MCF 10A (cell line): ENCODE results near the gene MMADHC. TPM values are rescaled to one million over a fixed set of nuclear protein-coding genes. Genes with fewer than 3 reads are reported as not detected.

ENCODE experiments used
- BruUV-seq: library from RNA; stranded (reverse); fragments of 400-500 nt; replicated peaks from 2 replicates; lab custom pipeline; 2021; lab: Mats Ljungman, UMichigan
- CTCF ChIA-PET: fragments of 300-600 bp; sonication (Branson Sonifier 250); formaldehyde crosslinking; extraction: SDS; loops from one replicate; lab custom pipeline; 2021; ENCODE audit warnings: antibody characterized with exemption, inconsistent platforms; lab: Yijun Ruan, JAX
- POLR2A ChIA-PET: fragments of 300-600, 350-650 bp; sonication (Branson Sonifier 250); formaldehyde crosslinking; extraction: SDS; loops from one replicate; lab custom pipeline; 2020; ENCODE audit warnings: antibody characterized with exemption, inconsistent platforms; lab: Yijun Ruan, JAX
- DNase-seq: peaks from one replicate; pipeline ENCODE4 v3.0.0-alpha.2; 2018; ENCODE audit not compliant: unreplicated experiment
- H3K27ac Mint-ChIP-seq: one replicate; pipeline ENCODE4 v1.8.0; 2022; ENCODE audit warnings: mild to moderate bottlenecking, low read depth, mixed read lengths; ENCODE audit not compliant: unreplicated experiment
- H3K27me3 Mint-ChIP-seq: one replicate; pipeline ENCODE4 v1.8.0; 2022; ENCODE audit warnings: mixed read lengths; ENCODE audit not compliant: insufficient read depth, unreplicated experiment
- H3K36me3 Mint-ChIP-seq: one replicate; pipeline ENCODE4 v1.8.0; 2022; ENCODE audit warnings: mild to moderate bottlenecking, moderate library complexity, mixed read lengths; ENCODE audit not compliant: insufficient read depth, unreplicated experiment
- H3K4me1 Mint-ChIP-seq: one replicate; pipeline ENCODE4 v1.8.0; 2022; ENCODE audit warnings: mixed read lengths; ENCODE audit not compliant: insufficient read depth, unreplicated experiment
- H3K4me3 Mint-ChIP-seq: one replicate; pipeline ENCODE4 v1.8.0; 2022; ENCODE audit warnings: mild to moderate bottlenecking, moderate library complexity, mixed read lengths; ENCODE audit not compliant: unreplicated experiment
- H3K9me3 Mint-ChIP-seq: one replicate; pipeline ENCODE4 v1.8.0; 2022; ENCODE audit warnings: mixed read lengths; ENCODE audit not compliant: unreplicated experiment
- CTCF ChIP-seq: fragments of 200-600 bp; IDR thresholded peaks from one replicate; pipeline ENCODE4 v1.8.0; 2022; ENCODE audit warnings: antibody characterized with exemption, mild to moderate bottlenecking; ENCODE audit not compliant: unreplicated experiment
- intact Hi-C: fragments of 100-400 bp; cut with micrococcal nuclease; formaldehyde crosslinking; loops from 2 replicates; pipeline ENCODE4 v1.14.1; 2022
- total RNA-seq: library from RNA; stranded (reverse); gene quantifications from 2 replicates; pipeline ENCODE4 v1.2.3, GENCODE V29; 2022

Gene MMADHC
- total RNA-seq, 1 experiment from 2014 or later: 156 TPM

DNA sequence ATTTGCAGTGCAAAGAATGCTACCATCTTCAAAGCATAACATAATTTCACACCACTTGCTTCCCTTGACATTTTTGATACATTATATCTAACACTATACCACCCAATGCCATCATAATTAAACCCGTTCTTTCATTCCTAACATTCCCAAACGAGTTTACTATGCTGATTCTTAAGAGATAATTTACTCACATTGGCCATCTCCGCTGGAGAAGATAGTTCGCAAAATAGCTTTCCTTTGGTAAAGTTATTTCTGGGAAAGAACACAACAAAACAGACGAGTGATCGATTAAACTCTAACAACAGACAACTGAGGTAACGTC is 716 bp downstream of the MMADHC start:
- H3K4me3 Mint-ChIP-seq: peak overlapping the region; percentile 93

DNA sequence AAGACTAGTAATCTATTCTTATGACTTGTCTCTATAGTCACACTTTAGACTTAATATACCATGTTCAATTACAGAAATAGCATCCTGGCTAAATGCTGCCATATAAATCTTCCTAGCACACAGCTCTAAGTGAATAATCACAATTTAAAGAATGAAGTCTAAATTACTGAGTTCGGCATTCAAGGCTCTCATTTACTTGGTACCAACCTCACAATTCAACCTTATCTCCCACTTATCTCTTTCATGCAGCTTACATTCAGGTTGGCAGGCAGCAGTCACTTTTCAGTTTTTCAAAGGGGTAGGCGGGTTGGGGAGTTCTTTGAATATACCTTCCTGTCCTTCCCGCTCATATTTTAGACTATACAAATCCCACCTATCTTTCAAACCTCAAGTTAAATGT is 1.5 kb downstream of the MMADHC start:
- no peaks in the 10 kb centered on the region for H3K9me3 Mint-ChIP-seq
- H3K36me3 Mint-ChIP-seq: peaks cover 47% of the 10 kb centered on the region
- H3K27ac Mint-ChIP-seq: peak overlapping the region; percentile 99
- BruUV-seq: no TSS peak
- H3K4me1 Mint-ChIP-seq: peaks cover 21% of the 10 kb centered on the region
- intact Hi-C loops: loop anchor here (10.0 kb wide), 1 partner anchor 941 kb away; the partner anchor contains the start of gene EPC2
- no peaks in the 10 kb centered on the region for H3K27me3 Mint-ChIP-seq
- TF ChIP-seq CTCF: no peak
- ChIA-PET CTCF (interaction anchor here (0.6 to 2.1 kb wide), 4 partner anchors 11 to 1529 kb away, joined by 3 to 8 read pairs (median 5); no protein-coding TSS in a partner anchor), POLR2A (interaction anchor here (0.7 to 3.1 kb wide), 7 partner anchors 10 to 1654 kb away, joined by 3 to 41 read pairs (median 6); no protein-coding TSS in a partner anchor)
- H3K4me3 Mint-ChIP-seq: peak overlapping the region; percentile 93
- DNase-seq: no peak

More for the DNA sequence above, 716 bp downstream of the MMADHC start:
- Mint-ChIP-seq H3K9me3 (no peaks in the 10 kb centered on the region), H3K27me3 (no peaks in the 10 kb centered on the region), H3K4me1 (peaks cover 21% of the 10 kb centered on the region), H3K36me3 (peaks cover 44% of the 10 kb centered on the region), H3K27ac (peak overlapping the region; percentile 99)
- POLR2A ChIA-PET: interaction anchor here (0.5 to 3.1 kb wide), 18 partner anchors 9 to 1823 kb away, joined by 3 to 41 read pairs (median 4); partner anchors contain the start of genes MBD5, ORC4 and RIF1
- BruUV-seq: no TSS peak
- CTCF ChIA-PET: interaction anchor here (0.6 to 2.1 kb wide), 5 partner anchors 10 to 1652 kb away, joined by 3 to 8 read pairs (median 3); no protein-coding TSS in a partner anchor
- intact Hi-C loops: loop anchor here (10.0 kb wide), 1 partner anchor 942 kb away; the partner anchor contains the start of gene EPC2
- no peak for DNase-seq
- TF ChIP-seq CTCF: no peak

DNA sequence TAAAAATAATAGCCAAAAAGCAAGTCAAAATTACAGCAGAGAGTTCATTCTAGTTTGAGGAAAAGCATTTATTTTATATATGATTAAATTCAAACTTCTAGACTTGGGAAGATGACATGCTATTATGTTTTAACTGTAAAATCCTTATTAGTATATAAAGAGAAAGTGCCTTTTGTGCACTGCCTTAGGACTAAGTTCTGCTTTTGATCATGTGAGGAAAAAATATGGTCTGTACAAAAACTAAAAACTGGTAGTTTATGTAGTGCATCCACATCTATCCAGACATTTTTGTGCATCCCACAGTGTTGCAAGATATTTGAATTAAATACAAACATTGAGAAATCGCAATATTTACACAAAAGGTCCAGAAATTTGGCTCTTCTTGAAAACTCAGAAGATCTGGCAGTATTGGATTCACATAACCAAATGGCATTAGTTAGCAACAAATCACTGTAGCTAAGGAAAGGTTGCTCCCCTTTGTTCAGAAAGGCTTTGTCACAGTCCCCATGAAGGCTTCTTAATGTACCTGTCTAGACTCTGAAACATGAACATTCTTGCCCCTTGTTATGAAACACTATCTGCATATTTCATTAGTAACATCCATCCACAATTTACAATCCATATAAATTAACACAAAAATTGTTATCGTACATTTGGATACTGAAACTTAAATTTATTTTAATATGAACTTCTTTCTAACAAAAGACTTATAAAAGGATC is 2.2 kb downstream of the MMADHC start:
- no peak for DNase-seq
- Mint-ChIP-seq H3K4me1 (peaks cover 22% of the 10 kb centered on the region), H3K27me3 (no peaks in the 10 kb centered on the region), H3K36me3 (peaks cover 54% of the 10 kb centered on the region), H3K27ac (no peak overlapping the region), H3K9me3 (no peaks in the 10 kb centered on the region), H3K4me3 (peak overlapping the region; percentile 93)
- intact Hi-C loops: loop anchor here (10.0 kb wide), 1 partner anchor 941 kb away; the partner anchor contains the start of gene EPC2
- ChIA-PET CTCF (interaction anchor here (0.6 to 2.1 kb wide), 4 partner anchors 13 to 536 kb away, joined by 3 to 7 read pairs (median 4); no protein-coding TSS in a partner anchor), POLR2A (interaction anchor here (0.6 to 3.1 kb wide), 7 partner anchors 12 to 1026 kb away, joined by 3 to 41 read pairs (median 3); no protein-coding TSS in a partner anchor)
- BruUV-seq: no TSS peak
- TF ChIP-seq CTCF: no peak
